NCI-H1092 treated with DMSO at 0.1 percent for 48 hours (cell line): ENCODE results near the gene CFAP46.
"Not testable (repeated sequence)": the region's sequence is repeated elsewhere in the genome, so short reads cannot be mapped to it uniquely, and the experiment has no call there.

Experiments
- DNase-seq: peaks from one replicate; lab custom pipeline; 2025; lab: John Stamatoyannopoulos, UW

CFAP46 gene

DNA sequence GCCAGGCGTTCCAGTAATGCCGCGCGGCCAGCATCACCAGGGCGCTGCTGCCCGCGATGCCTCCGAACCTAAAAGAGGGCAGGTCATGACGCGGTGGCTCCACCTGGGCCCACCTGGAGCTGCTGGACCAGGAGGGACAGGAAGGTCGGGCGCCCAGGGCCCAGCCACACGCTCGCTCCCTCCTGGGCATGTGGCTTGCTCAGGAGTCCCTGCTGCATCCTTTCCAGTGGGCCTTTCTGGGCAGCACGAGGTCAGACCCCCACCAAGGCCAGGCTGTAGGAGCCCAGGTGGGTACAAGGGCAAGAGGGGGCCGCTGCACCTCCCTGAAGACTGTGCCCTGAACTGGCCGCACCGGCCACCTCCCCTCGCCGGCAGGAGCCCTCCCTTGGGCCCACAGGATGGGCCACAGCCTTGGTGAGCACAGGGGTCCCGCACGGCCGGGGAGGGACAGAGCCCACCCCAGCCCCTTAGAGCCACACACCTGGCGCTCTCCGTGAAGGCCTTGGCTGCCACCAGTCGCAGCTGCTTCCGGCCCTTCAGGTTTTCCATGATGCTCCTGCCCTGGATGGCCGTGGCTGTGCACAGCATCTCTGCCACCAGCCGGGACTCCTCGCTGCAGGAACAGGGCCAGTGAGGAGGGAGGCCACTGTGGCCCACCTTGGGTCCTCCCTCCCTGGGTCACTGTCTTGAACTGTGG lies 43.2 kb downstream of the CFAP46 start:
- no peak for DNase-seq

DNA sequence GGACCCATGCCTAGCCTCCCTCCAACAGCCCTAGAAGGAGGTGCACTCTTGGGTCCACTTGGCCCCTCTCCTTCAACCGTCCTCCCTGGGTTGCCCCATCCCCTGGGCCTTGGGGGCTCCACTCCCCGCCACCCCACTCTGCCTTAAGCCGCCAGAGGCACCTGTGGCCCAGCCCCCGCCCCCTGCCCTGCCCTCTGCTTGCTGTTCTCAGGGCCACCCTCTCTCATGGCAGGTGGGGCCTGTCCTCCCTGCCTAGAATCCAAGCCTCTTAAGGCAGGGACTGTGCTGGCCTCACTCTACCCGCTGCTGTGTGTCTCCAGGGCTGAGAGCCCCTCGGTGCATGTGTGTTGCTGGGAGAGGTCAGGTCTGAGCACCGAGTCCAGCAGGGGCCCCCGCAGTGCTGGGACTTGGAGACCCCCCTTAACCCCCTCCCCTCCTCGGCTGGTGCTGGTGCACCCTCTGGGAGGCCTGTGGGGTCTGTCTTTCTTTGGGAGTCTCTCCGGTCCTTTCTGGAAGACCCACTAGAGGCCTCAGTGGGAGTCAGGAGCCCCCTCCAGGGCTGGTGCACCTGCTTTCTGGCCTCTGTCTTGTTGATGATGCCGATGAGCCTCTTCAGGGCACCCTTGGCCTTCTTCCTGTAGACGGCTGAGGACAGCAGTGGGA lies 43.8 kb downstream of the CFAP46 start:
- no peak for DNase-seq

DNA sequence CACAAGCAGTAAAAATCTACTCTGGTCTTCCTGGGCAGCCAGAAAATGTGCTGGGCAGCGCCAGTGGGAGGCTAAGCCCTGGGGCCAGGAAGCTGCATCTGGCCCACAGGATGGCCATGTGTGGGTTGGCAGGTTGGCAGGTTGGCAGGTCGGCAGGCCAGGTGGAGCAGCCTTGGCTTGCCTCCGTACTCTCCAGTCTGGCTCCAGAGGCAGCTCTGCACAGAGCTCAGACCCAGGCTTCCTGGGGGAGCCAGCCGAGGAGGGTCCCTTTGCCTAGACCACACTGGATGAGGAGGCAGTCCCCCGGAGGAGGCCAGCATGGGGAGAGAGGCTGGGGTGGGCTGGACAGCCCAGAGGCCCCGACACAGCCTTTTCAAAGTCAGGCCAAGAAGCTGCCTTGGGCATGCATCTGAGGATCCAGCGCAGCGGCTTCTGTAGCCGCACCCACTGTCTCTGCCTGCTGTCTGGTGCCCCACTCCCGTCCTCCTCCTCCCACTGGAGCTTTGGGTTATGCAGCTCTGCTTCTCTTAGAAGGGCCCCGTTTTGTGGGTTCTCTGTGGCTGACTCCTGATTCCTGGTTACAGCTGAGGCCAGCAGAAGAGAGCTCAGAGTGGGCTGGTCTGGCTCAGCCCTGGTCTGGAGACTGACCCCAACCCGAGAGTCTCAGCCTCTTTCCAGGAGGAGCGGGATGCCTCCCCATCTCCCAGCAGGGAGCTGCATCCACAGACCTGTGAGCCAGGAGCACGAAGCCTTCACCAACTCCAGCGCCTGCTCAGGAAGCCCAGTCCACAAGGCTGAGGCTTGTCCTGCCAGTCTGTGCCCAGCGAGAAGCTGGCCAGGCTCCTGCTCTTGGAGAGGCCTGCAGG lies 44.6 kb downstream of the CFAP46 start:
- no peak for DNase-seq

DNA sequence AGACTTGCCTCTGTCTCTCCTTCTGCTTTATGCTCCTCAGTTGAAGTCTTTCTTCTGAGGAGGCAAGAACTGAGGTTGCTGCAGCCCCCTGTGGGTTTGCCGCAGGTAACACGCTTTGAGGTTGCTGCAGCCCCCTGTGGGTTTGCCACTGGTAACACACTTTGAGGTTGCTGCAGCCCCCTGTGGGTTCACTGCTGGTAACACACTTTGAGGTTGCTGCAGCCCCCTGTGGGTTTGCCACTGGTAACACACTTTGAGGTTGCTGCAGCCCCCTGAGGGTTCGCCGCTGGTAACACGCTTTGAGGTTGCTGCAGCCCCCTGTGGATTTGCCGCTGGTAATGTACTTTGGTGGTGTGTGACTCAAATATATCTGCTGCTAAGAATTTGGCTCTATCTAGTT lies 48.6 kb downstream of the CFAP46 start:
- DNase-seq = not testable (repeated sequence)

DNA sequence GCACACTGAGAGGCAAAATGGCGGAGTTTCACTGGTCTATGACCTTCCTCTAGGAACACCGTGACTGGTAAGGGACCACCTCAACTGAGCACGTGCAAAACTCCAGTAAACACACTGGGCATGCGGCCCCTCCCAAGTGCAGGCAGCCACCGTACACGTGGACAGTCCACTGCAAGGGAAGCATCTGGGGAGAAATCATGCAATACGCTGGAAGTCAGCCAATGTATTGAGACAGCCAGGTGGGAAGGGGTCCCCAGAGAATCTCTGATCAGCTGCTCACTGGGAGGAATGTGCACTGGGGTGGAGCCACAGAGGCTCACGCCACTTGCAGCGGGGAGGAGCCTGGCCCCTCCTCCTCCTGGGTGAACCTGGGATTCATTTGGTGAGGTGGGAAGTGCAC lies 49.3 kb downstream of the CFAP46 start:
- peak; percentile 6 for DNase-seq

DNA sequence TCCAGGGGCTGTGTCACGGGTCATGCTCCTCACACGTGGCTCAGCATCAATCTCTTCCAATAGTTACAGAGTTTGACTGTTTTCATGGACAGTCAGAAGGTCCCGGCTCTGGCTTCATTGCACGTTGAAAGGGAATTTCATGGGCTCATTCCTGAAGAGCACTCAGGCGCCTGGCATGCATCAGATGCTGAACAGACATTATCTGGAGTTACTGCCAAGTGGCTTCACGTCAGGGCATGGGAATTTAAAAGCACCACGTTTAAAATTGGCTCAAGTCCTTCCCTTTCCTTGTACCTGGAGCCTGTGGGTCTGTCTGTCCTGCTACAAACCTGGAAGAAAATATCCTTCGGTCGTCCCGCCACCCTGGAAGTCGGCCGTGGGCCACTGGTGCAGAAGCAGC lies 50.4 kb downstream of the CFAP46 start:
- no peak for DNase-seq

DNA sequence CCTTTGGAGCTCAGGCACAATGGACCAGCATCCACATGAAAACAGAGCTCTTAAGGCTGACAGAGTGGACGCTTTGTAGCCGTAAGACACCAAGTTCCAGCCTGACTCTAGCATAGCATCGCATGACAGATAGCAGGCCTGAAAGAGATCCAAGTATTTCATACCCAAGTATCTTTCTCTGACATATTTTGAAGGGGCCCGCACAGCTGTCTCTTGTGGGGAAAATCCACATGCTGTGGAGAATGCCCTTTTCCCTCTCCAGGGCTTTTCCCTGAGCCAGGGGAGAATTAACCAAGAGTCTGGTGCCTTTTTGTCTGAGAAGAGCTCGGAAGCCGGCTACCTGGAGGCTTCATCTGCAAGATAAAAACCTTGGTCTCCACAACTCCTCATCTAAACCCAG lies 51.0 kb downstream of the CFAP46 start:
- no peak for DNase-seq

DNA sequence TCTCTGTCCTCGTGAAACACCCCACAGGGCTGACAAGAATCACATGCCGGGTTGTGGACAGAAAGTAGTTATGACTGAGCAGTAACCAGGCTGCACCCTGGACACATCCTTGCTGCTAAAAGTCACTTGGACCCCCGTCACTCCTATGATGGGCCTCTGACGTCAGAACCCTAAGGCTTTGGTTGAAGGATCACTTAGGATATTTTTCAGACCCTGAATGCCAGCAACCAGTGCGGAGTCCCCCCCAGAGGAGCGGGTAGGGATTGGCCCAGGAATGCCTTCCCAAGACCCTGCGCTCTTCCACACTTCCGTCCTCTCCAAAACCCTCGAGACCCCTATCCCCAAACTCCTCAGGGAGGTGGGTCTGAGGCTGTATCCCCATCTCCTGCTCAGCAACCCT lies 52.1 kb downstream of the CFAP46 start:
- DNase-seq = no peak

DNA sequence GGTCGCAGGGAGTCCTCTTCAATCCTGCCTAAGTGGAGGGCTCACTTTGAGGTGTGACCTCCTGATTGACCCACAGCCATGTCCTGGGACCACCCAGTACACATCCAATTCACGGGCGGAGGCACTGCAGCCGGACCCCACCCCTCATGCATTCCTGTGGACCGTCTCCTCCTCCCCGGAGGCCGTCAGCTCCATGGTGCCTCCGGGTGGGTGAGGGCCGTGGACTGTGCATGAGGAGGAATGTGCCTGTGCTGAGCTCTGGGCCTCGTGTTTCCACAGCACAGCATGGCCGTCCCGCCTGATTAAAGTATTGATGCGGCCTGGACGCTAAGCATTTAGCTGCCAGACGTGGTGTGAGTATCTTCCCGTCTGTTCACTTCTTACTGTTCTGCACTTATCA lies 52.8 kb downstream of the CFAP46 start:
- DNase-seq = no peak

DNA sequence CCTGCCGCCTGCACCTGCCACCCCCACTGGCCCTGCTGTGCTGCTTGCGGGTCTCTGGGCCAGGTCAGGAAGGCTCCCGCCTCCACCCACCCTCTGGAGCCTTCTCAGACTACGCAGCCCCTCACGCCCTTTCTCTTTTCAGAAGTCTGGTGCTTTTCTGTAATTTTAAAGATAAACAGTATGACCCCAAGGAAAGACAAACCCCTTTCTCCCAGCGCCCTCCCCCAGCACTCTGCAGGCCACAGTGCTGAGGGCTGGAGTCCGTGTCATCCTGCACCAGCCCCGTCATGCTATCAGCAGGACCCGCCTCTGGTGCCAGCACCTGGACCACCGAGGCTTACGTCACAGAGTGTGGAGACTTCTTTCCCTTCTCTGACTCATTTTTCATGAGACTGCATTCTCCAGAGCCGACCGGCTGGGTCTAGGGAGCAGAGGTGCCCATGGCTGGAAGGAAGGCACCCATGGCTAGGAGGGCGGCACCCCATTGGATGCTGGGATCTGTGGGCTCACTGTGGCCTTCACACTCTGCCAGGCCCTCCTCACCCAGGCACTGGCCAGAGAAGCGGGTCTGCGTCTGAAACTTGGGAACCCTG lies 53.4 kb downstream of the CFAP46 start:
- no peak for DNase-seq

DNA sequence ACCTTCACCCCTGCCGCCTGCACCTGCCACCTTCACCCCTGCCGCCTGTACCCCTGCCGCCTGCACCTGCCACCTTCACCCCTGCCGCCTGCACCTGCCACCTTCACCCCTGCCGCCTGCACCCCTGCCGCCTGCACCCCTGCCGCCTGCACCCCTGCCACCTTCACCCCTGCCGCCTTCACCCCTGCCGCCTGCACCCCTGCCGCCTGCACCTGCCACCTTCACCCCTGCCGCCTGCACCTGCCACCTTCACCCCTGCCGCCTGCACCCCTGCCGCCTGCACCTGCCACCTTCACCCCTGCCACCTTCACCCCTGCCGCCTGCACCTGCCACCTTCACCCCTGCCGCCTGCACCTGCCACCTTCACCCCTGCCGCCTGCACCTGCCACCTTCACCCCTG lies 53.9 kb downstream of the CFAP46 start:
- not testable (repeated sequence) for DNase-seq

DNA sequence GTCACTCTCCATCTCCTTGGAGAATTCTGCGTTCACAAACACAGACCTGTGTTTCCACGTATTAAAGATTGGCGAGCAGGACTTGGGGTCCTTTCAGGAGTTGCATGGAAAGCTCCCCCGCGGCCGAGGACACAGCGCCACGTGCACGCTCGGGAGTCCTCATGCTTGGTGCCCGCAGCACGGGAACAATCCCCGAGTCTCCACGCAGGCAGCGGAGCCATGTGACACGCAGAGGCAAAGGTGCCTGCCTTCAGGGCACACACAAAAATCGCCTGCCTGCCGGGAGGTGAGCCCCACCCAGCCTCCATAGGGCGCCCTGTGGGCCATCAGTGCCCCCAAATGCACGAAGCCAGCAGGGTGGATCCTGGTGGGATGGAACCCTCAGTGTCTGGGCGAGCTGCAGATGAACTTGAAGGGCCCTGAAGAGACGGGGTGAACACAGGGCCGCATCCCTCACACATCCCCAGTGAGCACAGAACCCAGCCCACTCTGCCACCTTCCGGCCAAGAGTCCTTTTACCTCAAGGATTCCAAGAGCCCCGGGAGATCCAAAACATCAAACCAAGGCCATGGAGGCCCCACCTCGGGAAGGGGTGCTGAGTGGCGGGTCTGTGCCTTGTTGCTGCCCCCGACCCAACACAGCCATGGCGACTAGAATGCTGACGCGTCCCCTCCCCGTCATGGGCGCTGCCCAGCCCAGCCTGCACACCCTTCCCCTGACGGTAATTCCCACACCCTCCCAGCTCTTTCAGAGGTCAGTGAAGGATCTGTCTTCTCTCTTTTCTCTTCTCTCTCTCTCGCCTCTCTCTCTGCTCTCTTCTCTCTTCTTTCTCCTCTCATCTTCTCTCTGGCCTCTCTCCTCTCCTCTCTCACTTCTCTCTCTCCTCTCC lies 55.9 kb downstream of the CFAP46 start:
- DNase-seq = peak; percentile 15

DNA sequence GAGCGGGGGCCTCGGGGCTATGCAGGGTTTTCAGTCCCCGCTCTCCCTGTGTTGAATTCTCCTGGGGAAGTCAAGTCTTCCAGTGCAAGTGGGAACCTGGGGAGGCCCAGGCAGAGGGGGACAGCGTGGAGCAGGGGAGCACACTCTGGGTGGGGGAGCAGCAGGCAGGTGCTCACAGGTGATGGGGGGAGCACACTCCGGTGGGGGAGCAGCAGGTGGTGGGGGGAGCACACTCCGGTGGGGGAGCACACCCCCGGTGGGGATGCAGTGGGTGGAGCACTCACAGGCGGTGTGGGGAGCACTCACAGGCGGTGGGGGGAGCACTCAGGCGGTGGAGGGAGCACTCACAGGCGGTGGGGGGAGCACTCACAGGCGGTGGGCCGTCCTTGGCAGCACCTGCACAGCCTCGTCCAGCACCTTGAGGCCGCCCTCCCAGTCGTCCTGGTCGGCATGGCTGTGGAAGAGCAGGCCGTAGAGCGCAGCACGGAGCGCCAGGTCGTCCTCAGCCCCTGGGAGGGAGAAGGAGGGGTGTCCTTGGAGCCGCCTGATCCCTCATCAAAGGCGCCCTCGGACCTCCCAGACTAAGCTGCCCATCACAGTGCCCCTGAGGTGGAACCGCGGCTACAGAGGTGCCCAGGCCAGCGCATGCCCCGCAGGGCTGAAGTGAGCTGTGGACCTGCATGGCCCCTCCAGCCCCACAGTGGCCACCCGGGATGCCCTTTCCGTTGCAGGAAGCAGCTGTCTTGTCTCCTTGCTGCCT lies 56.7 kb downstream of the CFAP46 start:
- no peak for DNase-seq

DNA sequence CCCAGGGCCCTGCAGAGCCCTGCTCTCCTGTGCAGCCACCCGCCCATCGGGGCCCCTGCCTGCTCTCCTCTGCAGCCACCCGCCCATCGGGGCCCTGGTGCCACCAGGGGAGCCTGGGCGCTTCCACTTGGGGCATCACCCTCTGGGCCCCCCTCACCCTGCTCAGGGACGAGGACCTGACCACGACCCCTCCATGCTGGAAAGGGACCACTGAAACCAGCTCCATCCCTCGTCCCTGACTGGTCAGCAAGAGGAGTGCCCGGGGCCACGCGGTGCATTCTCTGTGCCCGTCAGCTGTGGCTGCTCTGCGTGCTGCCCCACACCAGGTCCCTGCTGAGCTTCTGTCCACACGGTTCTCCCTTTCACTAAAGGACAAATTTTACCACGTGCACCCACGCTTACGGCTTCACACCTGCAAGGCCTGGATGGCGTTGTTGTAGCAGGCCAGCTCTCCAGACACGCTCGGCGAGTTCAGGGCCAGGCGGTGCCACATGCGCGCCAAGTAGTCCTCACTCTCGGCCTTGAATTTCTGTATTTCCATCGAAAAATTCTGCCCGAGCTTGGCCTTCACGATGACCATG lies 57.6 kb downstream of the CFAP46 start:
- DNase-seq = no peak

DNA sequence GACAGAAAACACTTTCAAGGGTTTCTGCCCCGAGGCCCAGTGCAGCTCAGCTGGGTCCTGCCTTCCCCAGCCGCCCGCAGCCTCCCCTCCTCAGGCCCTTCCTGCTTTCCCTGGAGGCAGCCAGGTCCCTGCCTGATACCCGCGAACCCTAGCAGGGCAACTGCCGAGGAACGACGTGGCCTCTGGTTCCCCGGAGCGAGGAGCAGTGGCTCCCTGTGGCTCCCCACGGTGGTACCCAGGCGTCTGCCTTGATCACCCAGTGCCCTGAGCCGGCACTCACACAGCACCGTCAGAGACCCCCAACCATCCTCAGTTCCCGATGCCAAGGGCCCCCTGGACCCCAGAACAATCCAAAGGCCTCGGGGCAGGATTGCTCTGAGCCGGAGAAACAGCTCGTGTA lies 58.3 kb downstream of the CFAP46 start:
- no peak for DNase-seq

DNA sequence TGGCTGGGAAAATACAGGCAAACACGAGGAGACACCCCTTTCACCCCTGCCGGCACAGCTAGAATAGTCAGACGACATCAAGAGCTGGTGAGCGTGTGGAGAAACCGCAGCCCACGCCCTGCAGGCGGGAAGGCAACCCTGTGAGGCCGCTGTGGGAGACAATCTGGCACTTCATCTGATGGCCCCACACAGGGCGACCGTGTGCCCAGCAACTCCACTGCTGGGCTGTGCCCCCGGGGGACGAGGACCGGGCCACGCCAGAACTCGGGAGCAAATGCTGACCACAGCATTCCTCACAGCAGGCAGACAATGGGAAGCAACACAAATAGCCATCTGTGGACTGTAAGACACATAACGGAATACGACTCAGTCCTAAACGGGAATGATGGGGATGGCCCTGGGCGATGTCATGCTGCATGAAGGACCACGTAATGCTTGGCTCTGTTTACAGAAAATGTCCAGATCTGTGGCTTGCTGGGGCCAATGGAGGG lies 58.9 kb downstream of the CFAP46 start:
- no peak for DNase-seq

DNA sequence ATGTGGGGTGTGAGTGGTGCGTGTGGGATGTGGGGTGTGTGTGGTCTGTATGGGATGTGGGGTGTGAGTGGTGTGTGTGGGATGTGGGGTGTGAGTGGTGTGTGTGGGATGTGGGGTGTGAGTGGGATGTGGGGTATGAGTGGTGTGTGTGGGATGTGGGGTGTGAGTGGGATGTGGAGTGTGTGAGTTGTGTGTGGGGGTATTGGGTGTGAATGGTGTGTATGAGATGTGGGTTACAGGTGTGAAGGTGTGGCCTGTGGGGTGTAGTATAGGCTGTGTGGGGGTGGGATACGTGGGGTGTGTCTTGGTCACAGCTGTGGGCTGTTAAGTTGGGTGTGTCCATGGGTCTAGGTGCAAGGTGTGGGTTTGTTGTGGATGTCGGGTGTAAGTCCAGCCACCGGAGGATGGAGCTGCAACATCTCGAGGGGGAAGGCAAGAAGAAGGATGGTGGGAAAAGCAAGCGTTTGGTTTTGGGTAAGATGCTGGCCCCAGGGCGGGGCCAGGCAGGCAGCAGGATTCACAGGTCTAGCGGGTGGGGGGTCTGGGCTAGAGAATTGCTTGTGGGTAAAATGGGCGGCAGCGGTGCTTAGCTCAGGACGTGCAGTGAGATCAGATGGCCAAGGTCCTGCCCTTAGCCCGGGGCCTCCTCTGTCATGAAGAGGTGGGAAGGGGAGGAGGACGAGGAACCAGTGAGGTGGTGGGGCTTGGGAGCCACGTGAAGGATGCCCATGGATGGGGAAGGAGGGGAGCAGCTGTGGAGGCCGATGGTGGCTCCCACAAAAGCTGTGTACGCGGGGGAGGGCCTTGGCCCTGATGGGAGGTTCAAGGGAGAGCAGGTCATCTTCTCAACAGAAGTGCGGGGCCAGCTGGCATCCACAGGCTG lies 60.1 kb downstream of the CFAP46 start:
- no peak for DNase-seq

DNA sequence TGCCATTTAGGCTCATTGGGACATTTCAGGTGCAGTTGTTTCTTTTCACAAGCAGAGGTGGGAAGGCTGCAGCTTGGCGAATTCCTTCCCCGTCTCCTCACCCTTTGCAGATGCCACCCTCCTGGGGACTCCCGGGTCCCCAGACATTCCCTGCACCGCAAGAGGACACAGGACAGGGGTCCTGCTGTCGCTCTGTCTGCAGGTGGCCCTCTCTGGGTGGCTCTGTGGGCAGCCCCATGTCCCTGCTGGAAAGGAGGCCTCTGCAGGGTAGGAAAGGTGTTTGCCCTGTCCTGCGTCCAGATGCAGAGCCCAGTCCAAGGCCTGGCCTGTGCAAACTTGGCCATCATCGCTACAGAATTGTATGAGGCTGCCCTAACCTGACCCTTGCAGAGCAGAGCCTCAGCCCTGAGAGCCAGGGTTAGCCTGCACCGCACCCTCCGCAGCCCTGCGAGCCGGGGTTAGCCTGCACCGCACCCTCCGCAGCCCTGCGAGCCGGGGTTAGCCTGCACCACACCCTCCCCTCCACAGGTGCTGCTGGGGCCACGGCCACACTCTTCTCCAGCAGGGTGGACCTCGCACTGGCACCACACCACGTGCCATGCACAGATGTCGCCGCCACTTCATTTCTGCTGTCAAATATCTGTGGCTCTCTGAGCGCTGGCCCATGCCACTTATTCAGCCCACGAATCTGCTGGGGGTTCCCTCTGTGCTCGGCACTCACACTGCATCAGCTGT lies 61.0 kb downstream of the CFAP46 start:
- no peak for DNase-seq
